Stimulated activated naive CD8-positive, alpha-beta T cell treated with anti-CD3 and anti-CD28 coated beads, Interleukin-15, amount 100 ng/mL, for 72 hours (primary cell): ENCODE data around the gene FAM161B.
"Not testable (repeated sequence)": the region's sequence is repeated elsewhere in the genome, so short reads cannot be mapped to it uniquely, and the experiment has no call there.

ENCODE experiments used
- ATAC-seq: fragments of 150-1000 bp; cut with Tn5 transposase; 2 replicates; pipeline ENCODE4 v1.10.0; 2021; ENCODE audit warnings: mild to moderate bottlenecking, moderate library complexity
- DNase-seq, 2 donors: peaks; one replicate each; pipeline ENCODE4 v3.0.0; 2021 to 2022
- H3K27ac Mint-ChIP-seq, 2 donors: one replicate each; pipeline ENCODE4 v1.8.0; 2022; ENCODE audit warnings: mild to moderate bottlenecking in 2 of 2, mixed read lengths in 2 of 2, moderate library complexity in 2 of 2
- H3K27me3 Mint-ChIP-seq: one replicate; pipeline ENCODE4 v1.8.0; 2022; ENCODE audit warnings: mixed read lengths
- H3K4me1 Mint-ChIP-seq: one replicate; pipeline ENCODE4 v1.8.0; 2022; ENCODE audit warnings: mild to moderate bottlenecking, mixed read lengths
- H3K4me3 Mint-ChIP-seq, 2 donors: one replicate each; pipeline ENCODE4 v1.8.0; 2022; ENCODE audit warnings: mild to moderate bottlenecking in 2 of 2, mixed read lengths in 2 of 2, moderate library complexity in 1 of 2
- H3K9me3 Mint-ChIP-seq, 2 donors: one replicate each; pipeline ENCODE4 v1.8.0; 2022; ENCODE audit warnings: mixed read lengths in 2 of 2

Gene FAM161B

DNA sequence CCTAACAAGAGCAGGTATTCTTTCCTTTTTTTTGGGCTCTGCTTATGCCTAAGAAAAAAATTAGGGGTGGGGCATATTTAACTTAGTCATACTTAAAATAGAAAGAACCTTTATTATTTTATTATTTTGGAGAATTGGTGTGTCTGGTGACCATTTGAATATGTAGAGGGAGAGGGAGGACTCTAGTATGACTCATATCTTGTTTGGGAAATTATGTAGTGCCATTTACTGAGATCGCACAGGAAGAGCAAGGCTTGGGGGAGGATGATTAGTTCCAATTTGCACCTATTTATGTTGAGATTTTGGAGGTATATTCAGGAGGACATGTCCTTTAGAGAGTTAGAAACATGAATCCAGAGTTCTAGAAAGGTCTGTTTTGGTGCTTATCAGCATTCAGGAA lies 53.4 kb downstream of the FAM161B start:
- H3K27me3 Mint-ChIP-seq, result no peaks in the 10 kb centered on the region
- no peak overlapping the region for H3K4me3 Mint-ChIP-seq
- DNase-seq (no peak), ATAC-seq (no peak)
- no peaks in the 10 kb centered on the region for H3K9me3 Mint-ChIP-seq
- peak overlapping the region; percentile 42 to 66 for H3K27ac Mint-ChIP-seq
- H3K4me1 Mint-ChIP-seq, result no peaks in the 10 kb centered on the region

- DNase-seq (no peak), ATAC-seq (no peak)
- Mint-ChIP-seq H3K4me3 (no peak overlapping the region), H3K27me3 (no peaks in the 10 kb centered on the region), H3K9me3 (no peaks in the 10 kb centered on the region), H3K4me1 (no peaks in the 10 kb centered on the region), H3K27ac (peak overlapping the region in 1 of 2 donors; percentile 81)
Measured at GRCh38 chr14:73895939-73896338, 54.0 kb downstream of the FAM161B start.

DNA sequence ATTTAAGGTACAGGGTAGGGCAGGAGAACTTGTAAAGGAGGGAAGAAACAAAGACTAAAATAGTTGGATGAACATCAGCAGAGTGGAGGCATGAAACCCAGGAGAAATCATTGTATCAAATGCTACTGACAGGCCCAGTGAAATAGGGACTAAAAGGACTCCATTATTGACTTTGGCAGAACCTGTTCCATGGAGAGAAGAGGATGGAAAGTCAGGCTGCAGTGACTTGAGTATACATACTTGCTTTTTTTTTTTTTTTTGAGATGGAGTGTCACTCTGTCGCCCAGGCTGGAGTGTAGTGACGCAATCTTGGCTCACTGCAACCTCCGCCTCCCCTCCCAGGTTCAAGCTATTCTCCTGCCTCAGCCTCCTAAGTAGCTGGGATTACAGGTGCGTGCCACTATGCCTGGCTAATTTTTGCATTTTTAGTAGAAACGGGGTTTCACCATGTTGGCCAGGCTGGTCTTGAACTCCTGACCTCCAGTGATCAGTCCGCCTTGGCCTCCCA lies 55.7 kb downstream of the FAM161B start:
- H3K27ac Mint-ChIP-seq, result peak overlapping the region in 1 of 2 donors; percentile 45
- not testable (repeated sequence) for H3K4me3 Mint-ChIP-seq, ATAC-seq, H3K27me3 Mint-ChIP-seq, DNase-seq, H3K9me3 Mint-ChIP-seq
- peaks cover 10% of the 10 kb centered on the region for H3K4me1 Mint-ChIP-seq

GRCh38 chr14:73889376-73889775 lies 60.5 kb downstream of the FAM161B start:
- DNase-seq (no peak), ATAC-seq (no peak)
- Mint-ChIP-seq H3K9me3 (no peaks in the 10 kb centered on the region), H3K4me3 (peak overlapping the region in 1 of 2 donors; percentile 61), H3K27ac (peak overlapping the region in 1 of 2 donors; percentile 61), H3K27me3 (no peaks in the 10 kb centered on the region), H3K4me1 (peaks cover 48% of the 10 kb centered on the region)

GRCh38 chr14:73888971-73889370 lies 60.9 kb downstream of the FAM161B start:
- Mint-ChIP-seq H3K27ac (peak overlapping the region in 1 of 2 donors; percentile 61), H3K9me3 (no peaks in the 10 kb centered on the region), H3K4me1 (peaks cover 50% of the 10 kb centered on the region), H3K4me3 (peak overlapping the region in 1 of 2 donors; percentile 93), H3K27me3 (no peaks in the 10 kb centered on the region)
- DNase-seq (no peak), ATAC-seq (no peak)

DNA sequence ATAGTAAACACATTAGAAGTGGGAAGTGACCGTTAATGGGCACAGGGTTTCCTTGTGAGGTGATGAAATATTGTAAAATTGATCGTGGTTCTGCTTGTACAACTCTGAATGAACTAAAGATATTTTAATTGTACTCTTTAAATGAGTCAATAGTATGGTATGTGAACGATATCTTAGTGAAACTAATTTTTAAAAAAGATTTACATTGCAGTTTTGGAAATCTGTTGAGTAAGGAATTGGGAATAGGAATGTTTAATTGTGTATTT lies 61.5 kb downstream of the FAM161B start:
- H3K4me3 Mint-ChIP-seq, result peak overlapping the region; percentile 88 to 93

GRCh38 chr14:73887694-73888459 lies 62.0 kb downstream of the FAM161B start:
- H3K27me3 Mint-ChIP-seq, result no peaks in the 10 kb centered on the region
- H3K4me1 Mint-ChIP-seq, result peaks cover 50% of the 10 kb centered on the region
- H3K27ac Mint-ChIP-seq, result peak overlapping the region; percentile 98 to 99
- DNase-seq (no peak), ATAC-seq (no peak)
- H3K4me3 Mint-ChIP-seq, result peak overlapping the region; percentile 88 to 93
- H3K9me3 Mint-ChIP-seq, result no peaks in the 10 kb centered on the region

More for the DNA sequence above, 61.5 kb downstream of the FAM161B start:
- H3K4me1 Mint-ChIP-seq, result peaks cover 50% of the 10 kb centered on the region
- H3K27ac Mint-ChIP-seq, result peak overlapping the region; percentile 79 to 98
- no peaks in the 10 kb centered on the region for H3K27me3 Mint-ChIP-seq
- DNase-seq, result no peak
- no peak for ATAC-seq
- no peaks in the 10 kb centered on the region for H3K9me3 Mint-ChIP-seq

- H3K27ac Mint-ChIP-seq, result peak overlapping the region; percentile 98 to 99
- peaks cover 50% of the 10 kb centered on the region for H3K4me1 Mint-ChIP-seq
- no peaks in the 10 kb centered on the region for H3K9me3 Mint-ChIP-seq
- no peak for DNase-seq
- ATAC-seq, result no peak
- no peaks in the 10 kb centered on the region for H3K27me3 Mint-ChIP-seq
- peak overlapping the region; percentile 88 to 93 for H3K4me3 Mint-ChIP-seq
Measured at GRCh38 chr14:73887318-73887616, 62.6 kb downstream of the FAM161B start.

GRCh38 chr14:73886449-73887317 lies 63.2 kb downstream of the FAM161B start, which contains the start of gene ZNF410:
TSS of gene ZNF410 (plus strand) at chr14:73886859. CDS start at chr14:73892176, 5,317 bp downstream.
- Mint-ChIP-seq H3K27ac (peak within 1 kb of the TSS; percentile 98 to 99), H3K4me1 (peaks cover 50% of the 10 kb centered on the region), H3K27me3 (no peaks in the 10 kb centered on the region), H3K9me3 (no peaks in the 10 kb centered on the region), H3K4me3 (peak within 1 kb of the TSS; percentile 88 to 93)
- DNase-seq (peak; percentile 85 to 95), ATAC-seq (peak; percentile 100)

GRCh38 chr14:73884438-73885190 lies 65.3 kb downstream of the FAM161B start:
- H3K4me3 Mint-ChIP-seq, result peak overlapping the region; percentile 88 to 93
- no peak overlapping the region for H3K27ac Mint-ChIP-seq
- no peaks in the 10 kb centered on the region for H3K27me3 Mint-ChIP-seq

More at GRCh38 chr14:73884438-73885190, 65.3 kb downstream of the FAM161B start:
- Mint-ChIP-seq H3K9me3 (no peaks in the 10 kb centered on the region), H3K4me1 (peaks cover 43% of the 10 kb centered on the region)
- DNase-seq, result no peak
- no peak for ATAC-seq
